Measurements from ENCODE around the gene SNF8. TPM values are rescaled to one million over a fixed set of nuclear protein-coding genes. Genes with fewer than 3 reads are reported as not detected.

SNF8 gene
- total RNA-seq, 3 donors from 2014 or later (not counting 1 experiment from before 2014, with no cell fraction given) = 76.9 to 86.0 (median 78.3) TPM

- no peak overlapping the region for H3K4me3 Mint-ChIP-seq
- DNase-seq = no peak
- intact Hi-C loops (cut with micrococcal nuclease) = no loop called here
- Histone ChIP-seq H3K4me3 (ENCODE audit: low read length) (no peak overlapping the region), H3K4me1 (ENCODE audit: control insufficient read depth, insufficient read depth, low read length) (peaks cover 23% of the 10 kb centered on the region), H3K9me3 (ENCODE audit: control insufficient read depth, insufficient read depth, low read length) (no peaks in the 10 kb centered on the region), H3K27me3 (ENCODE audit: control insufficient read depth, insufficient read depth, low read length) (peaks cover 67% of the 10 kb centered on the region), H3K36me3 (ENCODE audit: control insufficient read depth, insufficient read depth, low read length) (no peaks in the 10 kb centered on the region), H3K27ac (ENCODE audit: low read length) (no peak overlapping the region)
- TF ChIP-seq, protein P1, sequence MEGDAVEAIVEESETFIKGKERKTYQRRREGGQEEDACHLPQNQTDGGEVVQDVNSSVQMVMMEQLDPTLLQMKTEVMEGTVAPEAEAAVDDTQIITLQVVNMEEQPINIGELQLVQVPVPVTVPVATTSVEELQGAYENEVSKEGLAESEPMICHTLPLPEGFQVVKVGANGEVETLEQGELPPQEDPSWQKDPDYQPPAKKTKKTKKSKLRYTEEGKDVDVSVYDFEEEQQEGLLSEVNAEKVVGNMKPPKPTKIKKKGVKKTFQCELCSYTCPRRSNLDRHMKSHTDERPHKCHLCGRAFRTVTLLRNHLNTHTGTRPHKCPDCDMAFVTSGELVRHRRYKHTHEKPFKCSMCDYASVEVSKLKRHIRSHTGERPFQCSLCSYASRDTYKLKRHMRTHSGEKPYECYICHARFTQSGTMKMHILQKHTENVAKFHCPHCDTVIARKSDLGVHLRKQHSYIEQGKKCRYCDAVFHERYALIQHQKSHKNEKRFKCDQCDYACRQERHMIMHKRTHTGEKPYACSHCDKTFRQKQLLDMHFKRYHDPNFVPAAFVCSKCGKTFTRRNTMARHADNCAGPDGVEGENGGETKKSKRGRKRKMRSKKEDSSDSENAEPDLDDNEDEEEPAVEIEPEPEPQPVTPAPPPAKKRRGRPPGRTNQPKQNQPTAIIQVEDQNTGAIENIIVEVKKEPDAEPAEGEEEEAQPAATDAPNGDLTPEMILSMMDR (IDR thresholded peaks at IDR 0.05) = no peak
- no peaks in the 10 kb centered on the region for H3K36me3 Mint-ChIP-seq
- H3K9me3 Mint-ChIP-seq = no peaks in the 10 kb centered on the region
- H3K27ac Mint-ChIP-seq = no peak overlapping the region
- peaks cover 11 to 19% of the 10 kb centered on the region in 2 donors for H3K4me1 Mint-ChIP-seq
- ATAC-seq = no peak
- H3K27me3 Mint-ChIP-seq (ENCODE audit: low read depth in 2 of 2) = peaks cover 59 to 73% of the 10 kb centered on the region in 2 donors
- WGBS (ENCODE audit: insufficient coverage) = 100% methylated on average over 2 of the region's 2 CpGs
Measured at GRCh38 chr17:48992444-48992843, 47.8 kb upstream of the SNF8 start.

DNA sequence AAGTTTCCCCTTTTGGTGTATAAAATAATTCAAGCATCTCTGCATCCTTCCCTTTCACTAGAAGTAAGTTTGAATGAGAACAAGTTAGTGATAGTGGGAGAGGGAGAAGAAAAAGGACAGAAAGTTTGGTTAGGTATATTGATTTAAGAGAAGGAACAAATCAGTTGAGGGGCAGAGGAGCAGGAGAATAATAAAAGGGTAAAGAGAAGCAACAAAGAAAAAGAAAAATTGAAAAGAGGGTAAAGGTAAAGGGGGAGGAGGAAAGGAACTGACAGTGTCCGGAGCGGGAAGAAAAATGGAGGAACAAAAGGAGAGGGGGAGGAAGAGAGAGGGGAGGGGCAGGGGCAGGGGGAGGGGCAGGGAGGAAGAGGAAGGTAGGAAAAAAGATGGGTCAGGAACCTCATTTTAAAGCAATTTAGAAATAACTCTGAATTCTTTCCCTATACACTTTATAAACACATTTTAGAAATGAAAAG is 46.3 kb upstream of the SNF8 start:
- no peaks in the 10 kb centered on the region for H3K36me3 ChIP-seq (ENCODE audit: control insufficient read depth, insufficient read depth, low read length)
- Mint-ChIP-seq H3K36me3 (no peaks in the 10 kb centered on the region), H3K4me1 (peaks cover 0 to 6% of the 10 kb centered on the region in 2 donors), H3K27me3 (ENCODE audit: low read depth in 2 of 2) (peaks cover 53 to 69% of the 10 kb centered on the region in 2 donors), H3K4me3 (no peak overlapping the region), H3K9me3 (no peaks in the 10 kb centered on the region), H3K27ac (no peak overlapping the region)
- H3K4me1 ChIP-seq (ENCODE audit: control insufficient read depth, insufficient read depth, low read length) = peaks cover 8% of the 10 kb centered on the region
- no peaks in the 10 kb centered on the region for H3K9me3 ChIP-seq (ENCODE audit: control insufficient read depth, insufficient read depth, low read length)
- intact Hi-C loops (cut with micrococcal nuclease) = no loop called here
- TF ChIP-seq, protein P1 (IDR thresholded peaks at IDR 0.05) = no peak
- H3K27me3 ChIP-seq (ENCODE audit: control insufficient read depth, insufficient read depth, low read length) = peaks cover 52% of the 10 kb centered on the region
- no peak overlapping the region for H3K4me3 ChIP-seq (ENCODE audit: low read length)
- ATAC-seq (no peak), DNase-seq (no peak)
- H3K27ac ChIP-seq (ENCODE audit: low read length) = no peak overlapping the region
- WGBS (ENCODE audit: insufficient coverage) = 21% methylated on average over 2 of the region's 2 CpGs

GRCh38 chr17:48989100-48989499 is 44.5 kb upstream of the SNF8 start:
- H3K36me3 Mint-ChIP-seq = no peaks in the 10 kb centered on the region
- no peak overlapping the region for H3K4me3 ChIP-seq (ENCODE audit: low read length)
- TF ChIP-seq, protein P1 (IDR thresholded peaks at IDR 0.05) = no peak
- peaks cover 36% of the 10 kb centered on the region for H3K27me3 ChIP-seq (ENCODE audit: control insufficient read depth, insufficient read depth, low read length)
- H3K9me3 ChIP-seq (ENCODE audit: control insufficient read depth, insufficient read depth, low read length) = no peaks in the 10 kb centered on the region
- no peak for ATAC-seq
- WGBS (ENCODE audit: insufficient coverage) = 100% methylated on average over 1 of the region's 4 CpGs
- no peak overlapping the region for H3K27ac Mint-ChIP-seq
- DNase-seq = no peak
- H3K4me1 Mint-ChIP-seq = no peaks in the 10 kb centered on the region
- H3K9me3 Mint-ChIP-seq = no peaks in the 10 kb centered on the region
- intact Hi-C loops (cut with micrococcal nuclease) = no loop called here
- no peak overlapping the region for H3K4me3 Mint-ChIP-seq
- H3K4me1 ChIP-seq (ENCODE audit: control insufficient read depth, insufficient read depth, low read length) = no peaks in the 10 kb centered on the region
- no peak overlapping the region for H3K27ac ChIP-seq (ENCODE audit: low read length)
- H3K36me3 ChIP-seq (ENCODE audit: control insufficient read depth, insufficient read depth, low read length) = no peaks in the 10 kb centered on the region
- H3K27me3 Mint-ChIP-seq (ENCODE audit: low read depth in 2 of 2) = peaks cover 47 to 64% of the 10 kb centered on the region in 2 donors
